Measurements from ENCODE around the gene ABCC3.

Gene ABCC3

GRCh38 chr17:50618300-50618699 lies 16.4 kb upstream of the ABCC3 start:
- Mint-ChIP-seq H3K4me3 (no peak overlapping the region), H3K9me3 (no peaks in the 10 kb centered on the region), H3K27me3 (peaks cover 2% of the 10 kb centered on the region), H3K27ac (no peak overlapping the region), H3K4me1 (peaks cover 6% of the 10 kb centered on the region), H3K36me3 (no peaks in the 10 kb centered on the region)

GRCh38 chr17:50618941-50619340 lies 15.7 kb upstream of the ABCC3 start:
- peaks cover 2% of the 10 kb centered on the region for H3K27me3 Mint-ChIP-seq
- no peak overlapping the region for H3K27ac Mint-ChIP-seq
- no peak overlapping the region for H3K4me3 Mint-ChIP-seq
- H3K4me1 Mint-ChIP-seq, result peaks cover 6% of the 10 kb centered on the region
- no peaks in the 10 kb centered on the region for H3K9me3 Mint-ChIP-seq
- no peaks in the 10 kb centered on the region for H3K36me3 Mint-ChIP-seq

GRCh38 chr17:50619489-50619888 lies 15.2 kb upstream of the ABCC3 start:
- Mint-ChIP-seq H3K27me3 (no peaks in the 10 kb centered on the region), H3K9me3 (no peaks in the 10 kb centered on the region), H3K36me3 (no peaks in the 10 kb centered on the region), H3K4me3 (no peak overlapping the region), H3K27ac (no peak overlapping the region), H3K4me1 (peaks cover under 1% of the 10 kb centered on the region)

GRCh38 chr17:50620237-50620636 lies 14.4 kb upstream of the ABCC3 start:
- Mint-ChIP-seq H3K9me3 (no peaks in the 10 kb centered on the region), H3K4me1 (no peaks in the 10 kb centered on the region), H3K27ac (no peak overlapping the region), H3K27me3 (no peaks in the 10 kb centered on the region), H3K36me3 (no peaks in the 10 kb centered on the region), H3K4me3 (no peak overlapping the region)

- Mint-ChIP-seq H3K9me3 (no peaks in the 10 kb centered on the region), H3K36me3 (no peaks in the 10 kb centered on the region), H3K4me1 (no peaks in the 10 kb centered on the region), H3K27me3 (peaks cover 2% of the 10 kb centered on the region), H3K27ac (no peak overlapping the region), H3K4me3 (no peak overlapping the region)
These were observed 13.8 kb upstream of the ABCC3 start for GRCh38 chr17:50620858-50621257.

- Mint-ChIP-seq H3K4me1 (no peaks in the 10 kb centered on the region), H3K36me3 (no peaks in the 10 kb centered on the region), H3K9me3 (no peaks in the 10 kb centered on the region), H3K27ac (no peak overlapping the region), H3K4me3 (no peak overlapping the region), H3K27me3 (peaks cover 2% of the 10 kb centered on the region)
These were observed 13.1 kb upstream of the ABCC3 start for GRCh38 chr17:50621574-50622031.

GRCh38 chr17:50624321-50624934 lies 10.3 kb upstream of the ABCC3 start:
- Mint-ChIP-seq H3K27ac (no peak overlapping the region), H3K27me3 (peaks cover 7% of the 10 kb centered on the region), H3K4me1 (no peaks in the 10 kb centered on the region), H3K9me3 (no peaks in the 10 kb centered on the region), H3K36me3 (no peaks in the 10 kb centered on the region), H3K4me3 (no peak overlapping the region)

GRCh38 chr17:50625032-50625871 lies 9.4 kb upstream of the ABCC3 start:
- H3K9me3 Mint-ChIP-seq, result no peaks in the 10 kb centered on the region
- H3K36me3 Mint-ChIP-seq, result no peaks in the 10 kb centered on the region
- no peaks in the 10 kb centered on the region for H3K4me1 Mint-ChIP-seq
- no peak overlapping the region for H3K4me3 Mint-ChIP-seq
- H3K27ac Mint-ChIP-seq, result no peak overlapping the region
- H3K27me3 Mint-ChIP-seq, result peaks cover 9% of the 10 kb centered on the region

GRCh38 chr17:50626037-50626574 lies 8.6 kb upstream of the ABCC3 start:
- H3K9me3 Mint-ChIP-seq, result no peaks in the 10 kb centered on the region
- H3K27ac Mint-ChIP-seq, result no peak overlapping the region
- H3K4me1 Mint-ChIP-seq, result no peaks in the 10 kb centered on the region
- H3K27me3 Mint-ChIP-seq, result peaks cover 13% of the 10 kb centered on the region
- no peak overlapping the region for H3K4me3 Mint-ChIP-seq
- H3K36me3 Mint-ChIP-seq, result no peaks in the 10 kb centered on the region

- Mint-ChIP-seq H3K9me3 (no peaks in the 10 kb centered on the region), H3K4me3 (no peak overlapping the region), H3K4me1 (no peaks in the 10 kb centered on the region), H3K27me3 (peaks cover 21% of the 10 kb centered on the region), H3K27ac (no peak overlapping the region), H3K36me3 (no peaks in the 10 kb centered on the region)
These were observed 7.5 kb upstream of the ABCC3 start for GRCh38 chr17:50627036-50627781.

GRCh38 chr17:50627782-50628601 lies 6.7 kb upstream of the ABCC3 start:
- Mint-ChIP-seq H3K9me3 (no peaks in the 10 kb centered on the region), H3K36me3 (no peaks in the 10 kb centered on the region), H3K4me1 (no peaks in the 10 kb centered on the region), H3K4me3 (no peak overlapping the region), H3K27ac (no peak overlapping the region), H3K27me3 (peaks cover 24% of the 10 kb centered on the region)

- no peaks in the 10 kb centered on the region for H3K9me3 Mint-ChIP-seq
These were observed 4.8 kb upstream of the ABCC3 start for GRCh38 chr17:50629902-50630301.

GRCh38 chr17:50630524-50631194 lies 4.0 kb upstream of the ABCC3 start:
- no peaks in the 10 kb centered on the region for H3K36me3 Mint-ChIP-seq
- no peaks in the 10 kb centered on the region for H3K4me1 Mint-ChIP-seq
- H3K9me3 Mint-ChIP-seq, result no peaks in the 10 kb centered on the region
- no peak overlapping the region for H3K27ac Mint-ChIP-seq
- H3K27me3 Mint-ChIP-seq, result peaks cover 32% of the 10 kb centered on the region
- no peak overlapping the region for H3K4me3 Mint-ChIP-seq

More at GRCh38 chr17:50629902-50630301, 4.8 kb upstream of the ABCC3 start:
- no peaks in the 10 kb centered on the region for H3K36me3 Mint-ChIP-seq
- peaks cover 33% of the 10 kb centered on the region for H3K27me3 Mint-ChIP-seq
- H3K4me1 Mint-ChIP-seq, result no peaks in the 10 kb centered on the region
- H3K4me3 Mint-ChIP-seq, result no peak overlapping the region
- no peak overlapping the region for H3K27ac Mint-ChIP-seq

- Mint-ChIP-seq H3K36me3 (no peaks in the 10 kb centered on the region), H3K4me1 (no peaks in the 10 kb centered on the region), H3K4me3 (no peak overlapping the region), H3K27me3 (peaks cover 38% of the 10 kb centered on the region), H3K9me3 (no peaks in the 10 kb centered on the region), H3K27ac (no peak overlapping the region)
These were observed 3.3 kb upstream of the ABCC3 start for GRCh38 chr17:50631195-50631907.

All from activated naive CD4-positive, alpha-beta T cell treated with anti-CD3 and anti-CD28 coated beads, Interleukin-2, amount 50 U/mL, for 24 hours (primary cell).